Stimulated activated CD4-positive, alpha-beta T cell treated with anti-CD3 and anti-CD28 coated beads, Interleukin-1b, Interleukin-23, amount 100 ng/mL, for 24 hours (primary cell): ENCODE data around the gene FAM222A.
A peak's percentile ranks its signal among the peaks of the same experiment; 100 is the strongest.

Source experiments
- DNase-seq, 4 experiments: peaks; one replicate each; pipeline ENCODE4 v3.0.0-alpha.2; 2020; ENCODE audit warnings: low read depth in 4 of 4, low spot score in 1 of 4

The FAM222A gene

GRCh38 chr12:109770861-109771670 is 57.4 kb downstream of the FAM222A start:
- DNase-seq: no peak

GRCh38 chr12:109771746-109772621 is 58.4 kb downstream of the FAM222A start:
- no peak for DNase-seq

- no peak for DNase-seq
These were observed 59.1 kb downstream of the FAM222A start for GRCh38 chr12:109772622-109773321.

- DNase-seq: no peak
These were observed 59.9 kb downstream of the FAM222A start for GRCh38 chr12:109773384-109774011.

GRCh38 chr12:109775172-109775881 is 61.7 kb downstream of the FAM222A start:
- DNase-seq: peak; percentile 43 to 63 (median 58)

- no peak for DNase-seq
These were observed 63.0 kb downstream of the FAM222A start for GRCh38 chr12:109776624-109777023.

- DNase-seq: no peak
These were observed 63.9 kb downstream of the FAM222A start for GRCh38 chr12:109777544-109777943.

- DNase-seq: no peak
These were observed 65.1 kb downstream of the FAM222A start for GRCh38 chr12:109778684-109779083.

- DNase-seq: no peak
These were observed 65.8 kb downstream of the FAM222A start for GRCh38 chr12:109779382-109779781.

GRCh38 chr12:109781668-109782325 is 68.2 kb downstream of the FAM222A start:
- DNase-seq: no peak

GRCh38 chr12:109782326-109782703 is 68.7 kb downstream of the FAM222A start:
- DNase-seq: no peak

GRCh38 chr12:109783135-109783964 is 69.7 kb downstream of the FAM222A start:
- DNase-seq: no peak

GRCh38 chr12:109783965-109784244 is 70.3 kb downstream of the FAM222A start:
- no peak for DNase-seq

GRCh38 chr12:109785854-109786253 is 72.2 kb downstream of the FAM222A start:
- DNase-seq: no peak

- DNase-seq: no peak
These were observed 73.2 kb downstream of the FAM222A start for GRCh38 chr12:109786799-109787198.

- no peak for DNase-seq
These were observed 76.0 kb downstream of the FAM222A start for GRCh38 chr12:109789526-109790048.

- no peak for DNase-seq
These were observed 79.4 kb downstream of the FAM222A start for GRCh38 chr12:109792992-109793391.

- DNase-seq: no peak
These were observed 79.8 kb downstream of the FAM222A start for GRCh38 chr12:109793411-109793810.
